HEK293 (cell line): ENCODE measurements around the gene MESD.
A peak's percentile ranks its signal among the peaks of the same experiment; 100 is the strongest.

Experiments used
- HOXC10 ChIP-seq: sonication (generic); formaldehyde crosslinking; IDR thresholded peaks from 2 replicates; pipeline ENCODE4 v1.8.1; 2023; ENCODE audit warnings: mild to moderate bottlenecking, missing genetic modification reagents
- KLF17 ChIP-seq: fragments of 450-650 bp; formaldehyde crosslinking; IDR thresholded peaks from 2 replicates; pipeline ENCODE4 v1.5.1; 2016; ENCODE audit warnings: missing biosample characterization, missing genetic modification characterization
- SCRT2 ChIP-seq: fragments of 450-650 bp; formaldehyde crosslinking; IDR thresholded peaks from 2 replicates; pipeline ENCODE4 v1.5.1; 2016; ENCODE audit warnings: missing biosample characterization, missing genetic modification characterization
- SP7 ChIP-seq: fragments of 450-650 bp; formaldehyde crosslinking; IDR thresholded peaks from 2 replicates; pipeline ENCODE4 v1.5.1; 2016; ENCODE audit warnings: missing biosample characterization, missing genetic modification characterization
- ZBTB48 ChIP-seq: fragments of 450-650 bp; formaldehyde crosslinking; IDR thresholded peaks from 2 replicates; pipeline ENCODE4 v1.5.1; 2016; ENCODE audit warnings: missing biosample characterization, missing genetic modification characterization
- ZFP3 ChIP-seq: fragments of 450-650 bp; formaldehyde crosslinking; IDR thresholded peaks from 2 replicates; pipeline ENCODE4 v1.5.1; 2016; ENCODE audit warnings: low read depth, missing biosample characterization, missing genetic modification characterization
- ZNF121 ChIP-seq: fragments of 450-650 bp; formaldehyde crosslinking; IDR thresholded peaks from 2 replicates; pipeline ENCODE4 v1.5.1; 2016; ENCODE audit warnings: missing biosample characterization, missing genetic modification characterization
- ZNF133 ChIP-seq: fragments of 450-650 bp; formaldehyde crosslinking; IDR thresholded peaks from 2 replicates; pipeline ENCODE4 v1.5.1; 2016; ENCODE audit warnings: missing biosample characterization, missing genetic modification characterization
- ZNF148 ChIP-seq: fragments of 450-650 bp; formaldehyde crosslinking; IDR thresholded peaks from 2 replicates; pipeline ENCODE4 v1.5.0; 2017; ENCODE audit warnings: missing biosample characterization, missing genetic modification characterization, borderline replicate concordance
- ZNF169 ChIP-seq: fragments of 450-650 bp; formaldehyde crosslinking; IDR thresholded peaks from 2 replicates; pipeline ENCODE4 v1.5.1; 2016; ENCODE audit warnings: missing biosample characterization, missing genetic modification characterization
- ZNF248 ChIP-seq: fragments of 450-650 bp; formaldehyde crosslinking; IDR thresholded peaks from 2 replicates; pipeline ENCODE4 v1.5.1; 2017; ENCODE audit warnings: missing biosample characterization, missing genetic modification characterization
- ZNF292 ChIP-seq: fragments of 450-650 bp; formaldehyde crosslinking; IDR thresholded peaks from 2 replicates; pipeline ENCODE4 v1.5.1; 2016; ENCODE audit warnings: low read depth, missing biosample characterization, missing genetic modification characterization, borderline replicate concordance
- ZNF302 ChIP-seq: fragments of 450-650 bp; formaldehyde crosslinking; IDR thresholded peaks from 2 replicates; pipeline ENCODE4 v1.5.1; 2016; ENCODE audit warnings: missing biosample characterization, missing genetic modification characterization, low read depth
- ZNF341 ChIP-seq: fragments of 450-650 bp; formaldehyde crosslinking; IDR thresholded peaks from 2 replicates; pipeline ENCODE4; 2016; ENCODE audit warnings: low read depth, missing biosample characterization, missing genetic modification characterization
- ZNF394 ChIP-seq: fragments of 450-650 bp; formaldehyde crosslinking; IDR thresholded peaks from 2 replicates; pipeline ENCODE4 v1.5.1; 2016; ENCODE audit warnings: missing biosample characterization, missing genetic modification characterization, mild to moderate bottlenecking, moderate library complexity, borderline replicate concordance
- ZNF433 ChIP-seq: fragments of 450-650 bp; formaldehyde crosslinking; IDR thresholded peaks from 2 replicates; pipeline ENCODE4 v1.5.1; 2016; ENCODE audit warnings: missing biosample characterization, missing genetic modification characterization, low read depth
- ZNF501 ChIP-seq: fragments of 450-650 bp; formaldehyde crosslinking; IDR thresholded peaks from 2 replicates; pipeline ENCODE4 v1.5.1; 2016; ENCODE audit warnings: missing biosample characterization, missing genetic modification characterization
- ZNF639 ChIP-seq: fragments of 450-650 bp; formaldehyde crosslinking; IDR thresholded peaks from 2 replicates; pipeline ENCODE4 v1.5.1; 2016; ENCODE audit warnings: missing biosample characterization, missing genetic modification characterization
- ZNF654 ChIP-seq: fragments of 450-650 bp; formaldehyde crosslinking; IDR thresholded peaks from 2 replicates; pipeline ENCODE4 v1.5.1; 2016; ENCODE audit warnings: low read depth, missing biosample characterization, missing genetic modification characterization
- ZNF660 ChIP-seq: fragments of 450-650 bp; IDR thresholded peaks from 2 replicates; pipeline ENCODE4 v1.5.1; 2018; ENCODE audit warnings: missing biosample characterization, mild to moderate bottlenecking, missing genetic modification characterization
- ZNF701 ChIP-seq: fragments of 450-650 bp; formaldehyde crosslinking; IDR thresholded peaks from 2 replicates; pipeline ENCODE4 v1.5.1; 2016; ENCODE audit warnings: missing biosample characterization, missing genetic modification characterization
- ZSCAN16 ChIP-seq: fragments of 450-650 bp; formaldehyde crosslinking; IDR thresholded peaks from 2 replicates; pipeline ENCODE4 v1.5.1; 2016; ENCODE audit warnings: missing biosample characterization, missing genetic modification characterization
- TF ChIP-seq, protein P1 (sequence below): fragments of 450-650 bp; formaldehyde crosslinking; IDR thresholded peaks from 2 replicates; pipeline ENCODE4 v1.5.1; 2016; ENCODE audit warnings: missing biosample characterization, missing genetic modification characterization
- TF ChIP-seq, protein P2 (sequence below): fragments of 450-650 bp; formaldehyde crosslinking; IDR thresholded peaks from 2 replicates; pipeline ENCODE4 v1.5.1; 2016; ENCODE audit warnings: missing biosample characterization, missing genetic modification characterization
- TF ChIP-seq, protein P3 (sequence below): fragments of 450-650 bp; formaldehyde crosslinking; IDR thresholded peaks from 2 replicates; pipeline ENCODE4 v1.5.1; 2016; ENCODE audit warnings: missing biosample characterization, missing genetic modification characterization, low read depth

MESD gene

DNA sequence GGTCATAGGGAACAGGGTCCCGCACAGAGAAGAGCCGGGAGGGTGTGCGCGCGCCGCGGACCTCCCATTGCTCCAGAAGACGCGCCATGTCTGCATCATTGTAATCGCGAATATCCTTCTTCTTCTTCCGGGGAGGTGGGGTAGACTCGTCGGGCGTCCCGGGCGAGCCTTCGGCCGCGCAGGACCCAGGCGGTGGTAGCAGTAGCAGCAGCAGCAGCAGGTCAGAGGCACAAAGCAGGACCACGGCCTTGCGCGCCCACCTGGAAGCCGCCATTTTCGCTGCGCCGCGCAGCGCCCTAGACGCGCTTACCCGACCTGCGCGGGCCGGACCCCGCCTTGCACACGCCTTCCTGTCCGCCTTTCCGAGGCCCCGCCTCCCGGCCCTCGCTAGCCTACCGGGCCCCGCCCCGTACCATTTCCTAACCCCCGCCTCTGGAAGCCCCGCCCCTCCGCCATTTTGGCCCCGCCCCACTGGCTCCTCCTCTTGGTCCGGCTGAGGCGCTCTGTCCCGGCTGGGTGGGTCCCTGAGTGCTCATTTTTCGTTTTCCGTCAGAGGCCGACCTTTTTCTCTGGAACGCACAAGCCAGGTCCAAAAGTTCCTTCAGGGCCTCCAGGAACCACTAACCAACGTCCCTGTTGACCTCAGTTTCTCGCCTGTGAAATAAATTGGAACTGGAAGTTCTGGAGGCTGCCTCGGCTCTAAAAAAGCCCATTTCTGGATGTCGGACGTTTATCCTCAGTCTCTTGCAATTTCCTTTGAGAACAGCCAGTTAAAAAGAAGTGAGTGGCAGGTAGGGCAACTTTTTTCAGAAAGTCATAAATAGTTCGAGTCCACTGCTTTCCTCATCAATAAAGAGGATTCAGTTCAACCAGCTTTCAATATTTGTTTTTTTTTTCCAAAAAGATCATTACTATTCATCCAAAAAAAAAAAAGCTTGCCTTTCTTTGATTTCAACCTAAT is at the start of gene MESD (continued):
- TF ChIP-seq ZNF148 (no peak), ZNF248 (no peak), ZNF292 (tag by site-specific recombination) (no peak), ZNF501 (tag by site-specific recombination) (peak; percentile 78; the same call in 1 of the 2 replicates), ZSCAN16 (tag by site-specific recombination) (peak; percentile 46; the same call in 1 of the 2 replicates), ZNF654 (tag by site-specific recombination) (no peak), KLF17 (tag by site-specific recombination) (peak; percentile 79), ZNF433 (tag by site-specific recombination) (no peak), HOXC10 (no peak), ZNF302 (tag by site-specific recombination) (no peak), ZNF133 (no peak), ZNF660 (tag by site-specific recombination) (peak; percentile 96), ZNF341 (tag by site-specific recombination) (peak; percentile 88; the same call in 1 of the 2 replicates), ZNF639 (tag by site-specific recombination) (peak; percentile 80), SCRT2 (tag by site-specific recombination) (no peak), ZNF169 (no peak), ZFP3 (no peak), SP7 (peak; percentile 71; the same call in 1 of the 2 replicates), ZNF121 (tag by site-specific recombination) (no peak), ZBTB48 (tag by site-specific recombination) (0 out of 2 replicates have a peak, but pooled peaks have one; percentile 51), ZNF394 (no peak), ZNF701 (no peak)
- TF ChIP-seq, protein P1, sequence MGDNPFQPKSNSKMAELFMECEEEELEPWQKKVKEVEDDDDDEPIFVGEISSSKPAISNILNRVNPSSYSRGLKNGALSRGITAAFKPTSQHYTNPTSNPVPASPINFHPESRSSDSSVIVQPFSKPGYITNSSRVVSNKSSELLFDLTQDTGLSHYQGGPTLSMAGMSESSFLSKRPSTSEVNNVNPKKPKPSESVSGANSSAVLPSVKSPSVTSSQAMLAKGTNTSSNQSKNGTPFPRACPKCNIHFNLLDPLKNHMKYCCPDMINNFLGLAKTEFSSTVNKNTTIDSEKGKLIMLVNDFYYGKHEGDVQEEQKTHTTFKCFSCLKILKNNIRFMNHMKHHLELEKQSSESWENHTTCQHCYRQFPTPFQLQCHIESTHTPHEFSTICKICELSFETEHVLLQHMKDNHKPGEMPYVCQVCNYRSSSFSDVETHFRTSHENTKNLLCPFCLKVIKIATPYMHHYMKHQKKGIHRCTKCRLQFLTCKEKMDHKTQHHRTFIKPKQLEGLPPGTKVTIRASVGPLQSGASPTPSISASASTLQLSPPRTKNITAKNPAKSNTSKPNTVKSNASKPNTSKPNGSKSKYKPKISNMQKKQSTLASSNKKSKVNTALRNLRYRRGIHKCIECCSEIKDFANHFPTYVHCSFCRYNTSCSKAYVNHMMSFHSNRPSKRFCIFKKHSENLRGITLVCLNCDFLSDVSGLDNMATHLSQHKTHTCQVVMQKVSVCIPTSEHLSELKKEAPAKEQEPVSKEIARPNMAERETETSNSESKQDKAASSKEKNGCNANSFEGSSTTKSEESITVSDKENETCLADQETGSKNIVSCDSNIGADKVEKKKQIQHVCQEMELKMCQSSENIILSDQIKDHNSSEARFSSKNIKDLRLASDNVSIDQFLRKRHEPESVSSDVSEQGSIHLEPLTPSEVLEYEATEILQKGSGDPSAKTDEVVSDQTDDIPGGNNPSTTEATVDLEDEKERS (tag by site-specific recombination), result 0 out of 2 replicates have a peak, but pooled peaks have one; percentile 41
- TF ChIP-seq, protein P2, sequence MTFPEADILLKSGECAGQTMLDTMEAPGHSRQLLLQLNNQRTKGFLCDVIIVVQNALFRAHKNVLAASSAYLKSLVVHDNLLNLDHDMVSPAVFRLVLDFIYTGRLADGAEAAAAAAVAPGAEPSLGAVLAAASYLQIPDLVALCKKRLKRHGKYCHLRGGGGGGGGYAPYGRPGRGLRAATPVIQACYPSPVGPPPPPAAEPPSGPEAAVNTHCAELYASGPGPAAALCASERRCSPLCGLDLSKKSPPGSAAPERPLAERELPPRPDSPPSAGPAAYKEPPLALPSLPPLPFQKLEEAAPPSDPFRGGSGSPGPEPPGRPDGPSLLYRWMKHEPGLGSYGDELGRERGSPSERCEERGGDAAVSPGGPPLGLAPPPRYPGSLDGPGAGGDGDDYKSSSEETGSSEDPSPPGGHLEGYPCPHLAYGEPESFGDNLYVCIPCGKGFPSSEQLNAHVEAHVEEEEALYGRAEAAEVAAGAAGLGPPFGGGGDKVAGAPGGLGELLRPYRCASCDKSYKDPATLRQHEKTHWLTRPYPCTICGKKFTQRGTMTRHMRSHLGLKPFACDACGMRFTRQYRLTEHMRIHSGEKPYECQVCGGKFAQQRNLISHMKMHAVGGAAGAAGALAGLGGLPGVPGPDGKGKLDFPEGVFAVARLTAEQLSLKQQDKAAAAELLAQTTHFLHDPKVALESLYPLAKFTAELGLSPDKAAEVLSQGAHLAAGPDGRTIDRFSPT (tag by site-specific recombination), result no peak
- TF ChIP-seq, protein P3, sequence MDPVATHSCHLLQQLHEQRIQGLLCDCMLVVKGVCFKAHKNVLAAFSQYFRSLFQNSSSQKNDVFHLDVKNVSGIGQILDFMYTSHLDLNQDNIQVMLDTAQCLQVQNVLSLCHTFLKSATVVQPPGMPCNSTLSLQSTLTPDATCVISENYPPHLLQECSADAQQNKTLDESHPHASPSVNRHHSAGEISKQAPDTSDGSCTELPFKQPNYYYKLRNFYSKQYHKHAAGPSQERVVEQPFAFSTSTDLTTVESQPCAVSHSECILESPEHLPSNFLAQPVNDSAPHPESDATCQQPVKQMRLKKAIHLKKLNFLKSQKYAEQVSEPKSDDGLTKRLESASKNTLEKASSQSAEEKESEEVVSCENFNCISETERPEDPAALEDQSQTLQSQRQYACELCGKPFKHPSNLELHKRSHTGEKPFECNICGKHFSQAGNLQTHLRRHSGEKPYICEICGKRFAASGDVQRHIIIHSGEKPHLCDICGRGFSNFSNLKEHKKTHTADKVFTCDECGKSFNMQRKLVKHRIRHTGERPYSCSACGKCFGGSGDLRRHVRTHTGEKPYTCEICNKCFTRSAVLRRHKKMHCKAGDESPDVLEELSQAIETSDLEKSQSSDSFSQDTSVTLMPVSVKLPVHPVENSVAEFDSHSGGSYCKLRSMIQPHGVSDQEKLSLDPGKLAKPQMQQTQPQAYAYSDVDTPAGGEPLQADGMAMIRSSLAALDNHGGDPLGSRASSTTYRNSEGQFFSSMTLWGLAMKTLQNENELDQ, result no peak
